ENCODE measurements around the gene SRSF1. TPM values are rescaled to one million over a fixed set of nuclear protein-coding genes. Genes with fewer than 3 reads are reported as not detected.
A peak's percentile ranks its signal among the peaks of the same experiment; 100 is the strongest.

Gene SRSF1
- total RNA-seq, 1 donor from 2014 or later, result 153 TPM

- TF ChIP-seq CTCF (IDR thresholded peaks at IDR 0.05), result no peak
- Histone ChIP-seq H3K36me3 (peaks cover 50% of the 10 kb centered on the region), H3K27ac (no peak overlapping the region), H3K27me3 (no peaks in the 10 kb centered on the region), H3K9me3 (no peaks in the 10 kb centered on the region), H3K4me1 (peaks cover 27% of the 10 kb centered on the region), H3K4me3 (no peak overlapping the region)
- intact Hi-C loops (cut with DNase I), result loop anchor here (5.0 kb wide), 1 partner anchor 140 kb away; no protein-coding TSS in a partner anchor
- no peak for DNase-seq
- ATAC-seq, result no peak
Observed at GRCh38 chr17:57997085-57997809, 9.8 kb downstream of the SRSF1 start.

- Histone ChIP-seq H3K4me3 (no peak overlapping the region), H3K9me3 (no peaks in the 10 kb centered on the region), H3K4me1 (peaks cover 17% of the 10 kb centered on the region), H3K27ac (peak overlapping the region; percentile 19), H3K27me3 (no peaks in the 10 kb centered on the region), H3K36me3 (peaks cover 31% of the 10 kb centered on the region)
- peak; percentile 96 for ATAC-seq
- DNase-seq, result no peak
- TF ChIP-seq CTCF (IDR thresholded peaks at IDR 0.05), result peak; percentile 65
- intact Hi-C loops (cut with DNase I), result loop anchor here (5.0 kb wide), 1 partner anchor 138 kb away; no protein-coding TSS in a partner anchor
Observed at GRCh38 chr17:57995076-57995956, 11.7 kb downstream of the SRSF1 start.

GRCh38 chr17:57994436-57994835 is 12.6 kb downstream of the SRSF1 start:
- Histone ChIP-seq H3K36me3 (peaks cover 24% of the 10 kb centered on the region), H3K27me3 (no peaks in the 10 kb centered on the region), H3K9me3 (no peaks in the 10 kb centered on the region), H3K4me1 (peaks cover 17% of the 10 kb centered on the region), H3K4me3 (no peak overlapping the region), H3K27ac (no peak overlapping the region)
- DNase-seq (no peak), ATAC-seq (no peak)
- no peak for TF ChIP-seq CTCF (IDR thresholded peaks at IDR 0.05)
- intact Hi-C loops (cut with DNase I), result loop anchor here (5.0 kb wide), 1 partner anchor 122 kb away; no protein-coding TSS in a partner anchor

GRCh38 chr17:57993471-57994365 is 13.3 kb downstream of the SRSF1 start:
- Histone ChIP-seq H3K9me3 (no peaks in the 10 kb centered on the region), H3K36me3 (peaks cover 19% of the 10 kb centered on the region), H3K27ac (no peak overlapping the region), H3K27me3 (no peaks in the 10 kb centered on the region), H3K4me3 (no peak overlapping the region), H3K4me1 (peaks cover 23% of the 10 kb centered on the region)
- intact Hi-C loops (cut with DNase I), result loop anchor here (5.0 kb wide), 1 partner anchor 121 kb away; no protein-coding TSS in a partner anchor
- no peak for TF ChIP-seq CTCF (IDR thresholded peaks at IDR 0.05)
- ATAC-seq, result peak; percentile 23
- DNase-seq, result no peak

- Histone ChIP-seq H3K4me1 (peaks cover 26% of the 10 kb centered on the region), H3K4me3 (no peak overlapping the region), H3K27ac (no peak overlapping the region), H3K36me3 (peaks cover 2% of the 10 kb centered on the region), H3K9me3 (no peaks in the 10 kb centered on the region), H3K27me3 (no peaks in the 10 kb centered on the region)
- ATAC-seq (no peak), DNase-seq (no peak)
- intact Hi-C loops (cut with DNase I), result loop anchor here (5.0 kb wide), 1 partner anchor 119 kb away; no protein-coding TSS in a partner anchor
- TF ChIP-seq CTCF (IDR thresholded peaks at IDR 0.05), result no peak
Observed at GRCh38 chr17:57991537-57991936, 15.5 kb downstream of the SRSF1 start.
